ENCODE data around the gene RIMS1.
A peak's percentile ranks its signal among the peaks of the same experiment; 100 is the strongest.
"Not testable (repeated sequence)": the region's sequence is repeated elsewhere in the genome, so short reads cannot be mapped to it uniquely, and the experiment has no call there.

Gene RIMS1

GRCh38 chr6:72335203-72335602 lies 448.9 kb downstream of the RIMS1 start:
- not testable (repeated sequence) for DNase-seq (ENCODE audit: low read depth in 2 of 2)

- DNase-seq (ENCODE audit: low read depth in 2 of 2) = no peak
These were observed 462.6 kb downstream of the RIMS1 start for GRCh38 chr6:72348926-72349325.

GRCh38 chr6:72350296-72350881 lies 464.0 kb downstream of the RIMS1 start:
- DNase-seq (ENCODE audit: low read depth in 2 of 2) = no peak

GRCh38 chr6:72363844-72364740 lies 477.7 kb downstream of the RIMS1 start:
- DNase-seq (ENCODE audit: low read depth in 2 of 2) = no peak

GRCh38 chr6:72365773-72366172 lies 479.4 kb downstream of the RIMS1 start:
- no peak for DNase-seq (ENCODE audit: low read depth in 2 of 2)

- no peak for DNase-seq (ENCODE audit: low read depth in 2 of 2)
These were observed 481.1 kb downstream of the RIMS1 start for GRCh38 chr6:72367439-72367838.

GRCh38 chr6:72371473-72371872 lies 485.1 kb downstream of the RIMS1 start:
- DNase-seq (ENCODE audit: low read depth in 2 of 2) = no peak

- no peak for DNase-seq (ENCODE audit: low read depth in 2 of 2)
These were observed 487.8 kb downstream of the RIMS1 start for GRCh38 chr6:72374172-72374571.

- DNase-seq (ENCODE audit: low read depth in 2 of 2) = no peak
These were observed 488.5 kb downstream of the RIMS1 start for GRCh38 chr6:72374857-72375256.

- no peak for DNase-seq (ENCODE audit: low read depth in 2 of 2)
These were observed 490.4 kb downstream of the RIMS1 start for GRCh38 chr6:72376736-72377135.

- DNase-seq (ENCODE audit: low read depth in 2 of 2) = no peak
These were observed 494.7 kb downstream of the RIMS1 start for GRCh38 chr6:72381076-72381475.

- no peak for DNase-seq (ENCODE audit: low read depth in 2 of 2)
These were observed 496.5 kb downstream of the RIMS1 start for GRCh38 chr6:72382602-72383529.

- no peak for DNase-seq (ENCODE audit: low read depth in 2 of 2)
These were observed 500.0 kb downstream of the RIMS1 start for GRCh38 chr6:72386324-72386723.

GRCh38 chr6:72389698-72390097 lies 503.3 kb downstream of the RIMS1 start:
- DNase-seq (ENCODE audit: low read depth in 2 of 2) = no peak

- DNase-seq (ENCODE audit: low read depth in 2 of 2) = no peak
These were observed 504.2 kb downstream of the RIMS1 start for GRCh38 chr6:72390548-72390947.

GRCh38 chr6:72401865-72402264 lies 515.5 kb downstream of the RIMS1 start:
- no peak for DNase-seq (ENCODE audit: low read depth in 2 of 2)

- no peak for DNase-seq (ENCODE audit: low read depth in 2 of 2)
These were observed 517.1 kb downstream of the RIMS1 start for GRCh38 chr6:72403413-72403812.

- no peak for DNase-seq (ENCODE audit: low read depth in 2 of 2)
These were observed 520.2 kb downstream of the RIMS1 start for GRCh38 chr6:72406517-72406916.

GRCh38 chr6:72410769-72411168 lies 524.4 kb downstream of the RIMS1 start:
- DNase-seq (ENCODE audit: low read depth in 2 of 2) = no peak

GRCh38 chr6:72411872-72412708 lies 525.7 kb downstream of the RIMS1 start:
- peak; percentile 52 to 57 for DNase-seq (ENCODE audit: low read depth in 2 of 2)

- DNase-seq (ENCODE audit: low read depth in 2 of 2) = no peak
These were observed 526.3 kb downstream of the RIMS1 start for GRCh38 chr6:72412709-72413044.

Measured in activated CD4-positive, alpha-beta T cell treated with anti-CD3 and anti-CD28 coated beads for 24 hours (primary cell).